GM21423 (cell line): ENCODE data around the gene PRR23E.

ENCODE experiments used
- ATAC-seq: cut with Tn5 transposase; IDR thresholded peaks from one replicate; pipeline ENCODE4 v1.9.1; 2021; ENCODE audit warnings: mild to moderate bottlenecking, moderate library complexity; ENCODE audit not compliant: unreplicated experiment

PRR23E gene

GRCh38 chr3:127192576-127193232 is at the start of gene PRR23E:
TSS of gene PRR23E (plus strand) at chr3:127193131. CDS start at chr3:127196686, 3,555 bp downstream.
- no peak for ATAC-seq

GRCh38 chr3:127143172-127143571 is 49.8 kb upstream of the PRR23E start:
- no peak for ATAC-seq

GRCh38 chr3:127144631-127145030 is 48.3 kb upstream of the PRR23E start:
- no peak for ATAC-seq

GRCh38 chr3:127145266-127145665 is 47.7 kb upstream of the PRR23E start:
- no peak for ATAC-seq

- no peak for ATAC-seq
Observed at GRCh38 chr3:127147291-127147885, 45.5 kb upstream of the PRR23E start.

GRCh38 chr3:127149621-127150310 is 43.2 kb upstream of the PRR23E start:
- no peak for ATAC-seq

- no peak for ATAC-seq
Observed at GRCh38 chr3:127150513-127151250, 42.2 kb upstream of the PRR23E start.

GRCh38 chr3:127151251-127151564 is 41.7 kb upstream of the PRR23E start:
- no peak for ATAC-seq

GRCh38 chr3:127151992-127152650 is 40.8 kb upstream of the PRR23E start:
- ATAC-seq, result no peak

- no peak for ATAC-seq
Observed at GRCh38 chr3:127152684-127153505, 40.0 kb upstream of the PRR23E start.

GRCh38 chr3:127153506-127153815 is 39.5 kb upstream of the PRR23E start:
- no peak for ATAC-seq

GRCh38 chr3:127156338-127157050 is 36.4 kb upstream of the PRR23E start:
- no peak for ATAC-seq

GRCh38 chr3:127157171-127157828 is 35.6 kb upstream of the PRR23E start:
- no peak for ATAC-seq

- ATAC-seq, result no peak
Observed at GRCh38 chr3:127158614-127159229, 34.2 kb upstream of the PRR23E start.

- ATAC-seq, result no peak
Observed at GRCh38 chr3:127159543-127159942, 33.4 kb upstream of the PRR23E start.

GRCh38 chr3:127161236-127161635 is 31.7 kb upstream of the PRR23E start:
- ATAC-seq, result no peak

- ATAC-seq, result no peak
Observed at GRCh38 chr3:127161973-127162579, 30.9 kb upstream of the PRR23E start.

GRCh38 chr3:127162947-127163645 is 29.8 kb upstream of the PRR23E start:
- no peak for ATAC-seq
